ENCODE data around the gene GGA3. TPM values are rescaled to one million over a fixed set of nuclear protein-coding genes. Genes with fewer than 3 reads are reported as not detected.

GGA3 gene
- total and polyA plus RNA-seq, 4 donors = 4.6 to 17.3 (median 9.2) TPM

GRCh38 chr17:75241996-75242460 lies 19.4 kb downstream of the GGA3 start:
- no peak overlapping the region for H3K4me3 ChIP-seq (ENCODE audit: low read depth in 1 of 3, low read length in 3 of 3)
- H3K36me3 ChIP-seq (ENCODE audit: control insufficient read depth in 4 of 4, insufficient read depth in 3 of 4, low read depth in 1 of 4, low read length in 3 of 4) = peaks cover 17 to 80% (median 41%) of the 10 kb centered on the region in 4 donors
- no peak overlapping the region for H3K27ac ChIP-seq (ENCODE audit: low read depth in 1 of 2, low read length in 2 of 2)
- H3K27me3 ChIP-seq (ENCODE audit: control insufficient read depth in 4 of 4, insufficient read depth in 4 of 4, low read length in 3 of 4) = no peaks in the 10 kb centered on the region
- TF ChIP-seq SP1 (IDR thresholded peaks at IDR 0.05) = no peak
- TF ChIP-seq FOXA1 (IDR thresholded peaks at IDR 0.05) = no peak
- TF ChIP-seq TAF1 (conservative IDR thresholded peaks at IDR 0.05) = no peak
- no peak for TF ChIP-seq JUND (IDR thresholded peaks at IDR 0.05)
- H3K9me3 ChIP-seq (ENCODE audit: control insufficient read depth in 4 of 4, low read length in 3 of 4) = no peaks in the 10 kb centered on the region
- WGBS = 84% methylated on average over 15 of the region's 15 CpGs
- H3K9ac ChIP-seq (ENCODE audit: low read depth in 1 of 2, low read length in 2 of 2) = no peak overlapping the region
- no peak for DNase-seq (ENCODE audit: low spot score)
- peaks cover 0 to 7% (median 3%) of the 10 kb centered on the region in 4 donors for H3K4me1 ChIP-seq (ENCODE audit: control insufficient read depth in 4 of 4, insufficient read depth in 4 of 4, low read length in 3 of 4)

- Histone ChIP-seq H3K9ac (ENCODE audit: low read depth in 1 of 2, low read length in 2 of 2) (no peak overlapping the region), H3K9me3 (ENCODE audit: control insufficient read depth in 4 of 4, low read length in 3 of 4) (no peaks in the 10 kb centered on the region), H3K4me3 (ENCODE audit: low read depth in 1 of 3, low read length in 3 of 3) (no peak overlapping the region), H3K36me3 (ENCODE audit: control insufficient read depth in 4 of 4, insufficient read depth in 3 of 4, low read depth in 1 of 4, low read length in 3 of 4) (peaks cover 17 to 83% (median 46%) of the 10 kb centered on the region in 4 donors), H3K27ac (ENCODE audit: low read depth in 1 of 2, low read length in 2 of 2) (no peak overlapping the region), H3K27me3 (ENCODE audit: control insufficient read depth in 4 of 4, insufficient read depth in 4 of 4, low read length in 3 of 4) (no peaks in the 10 kb centered on the region), H3K4me1 (ENCODE audit: control insufficient read depth in 4 of 4, insufficient read depth in 4 of 4, low read length in 3 of 4) (peaks cover 0 to 7% (median 3%) of the 10 kb centered on the region in 4 donors)
- no peak for TF ChIP-seq HNF4A (conservative IDR thresholded peaks at IDR 0.05)
- 93% methylated on average over 9 of the region's 9 CpGs for WGBS
- DNase-seq (ENCODE audit: low spot score) = no peak
Measured at GRCh38 chr17:75241502-75241901, 19.9 kb downstream of the GGA3 start.

- Histone ChIP-seq H3K9me3 (ENCODE audit: control insufficient read depth in 4 of 4, low read length in 3 of 4) (no peaks in the 10 kb centered on the region), H3K9ac (ENCODE audit: low read depth in 1 of 2, low read length in 2 of 2) (no peak overlapping the region), H3K36me3 (ENCODE audit: control insufficient read depth in 4 of 4, insufficient read depth in 3 of 4, low read depth in 1 of 4, low read length in 3 of 4) (peaks cover 17 to 84% (median 48%) of the 10 kb centered on the region in 4 donors), H3K4me1 (ENCODE audit: control insufficient read depth in 4 of 4, insufficient read depth in 4 of 4, low read length in 3 of 4) (peaks cover 0 to 7% (median 3%) of the 10 kb centered on the region in 4 donors), H3K4me3 (ENCODE audit: low read depth in 1 of 3, low read length in 3 of 3) (no peak overlapping the region), H3K27ac (ENCODE audit: low read depth in 1 of 2, low read length in 2 of 2) (no peak overlapping the region), H3K27me3 (ENCODE audit: control insufficient read depth in 4 of 4, insufficient read depth in 4 of 4, low read length in 3 of 4) (no peaks in the 10 kb centered on the region)
- no peak for DNase-seq (ENCODE audit: low spot score)
- TF ChIP-seq EGR1 (IDR thresholded peaks at IDR 0.05; ENCODE audit: low read depth in 2 of 2) (no peak), REST (IDR thresholded peaks at IDR 0.05) (no peak), FOXA2 (IDR thresholded peaks at IDR 0.05) (no peak), MAX (IDR thresholded peaks at IDR 0.05) (no peak), RAD21 (IDR thresholded peaks at IDR 0.05) (no peak), NR2F2 (IDR thresholded peaks at IDR 0.05) (no peak), GABPA (IDR thresholded peaks at IDR 0.05 in 1 of 2, conservative IDR thresholded peaks at IDR 0.05 in 1 of 2) (no peak)
- WGBS = 95% methylated on average over 7 of the region's 7 CpGs
Measured at GRCh38 chr17:75241143-75241430, 20.3 kb downstream of the GGA3 start.

All from liver (tissue), 9 donors.